Liver (tissue), 9 donors: ENCODE results near the gene MTRR. TPM values are rescaled to one million over a fixed set of nuclear protein-coding genes. Genes with fewer than 3 reads are reported as not detected.

Source experiments
- DNase-seq: peaks from one replicate; pipeline ENCODE4 v3.0.0-alpha.2; 2017; ENCODE audit warnings: low spot score
- H3K27ac ChIP-seq, 2 donors: one replicate each; pipeline ENCODE4 v1.7.0; 2013; ENCODE audit warnings: inconsistent platforms in 2 of 2, low read length in 2 of 2, control low read depth in 1 of 2, low read depth in 1 of 2, mild to moderate bottlenecking in 1 of 2
- H3K27me3 ChIP-seq, 4 donors: one replicate each; pipeline versions ENCODE4 v1.6.1 to v1.7.0; 2013; ENCODE audit warnings: low read length in 3 of 4, inconsistent platforms in 1 of 4, mild to moderate bottlenecking in 1 of 4, moderate library complexity in 1 of 4; ENCODE audit not compliant: control insufficient read depth in 4 of 4, insufficient read depth in 4 of 4
- H3K36me3 ChIP-seq, 4 donors: one replicate each; pipeline versions ENCODE4 v1.6.1 to v1.7.0; 2013; ENCODE audit warnings: low read length in 3 of 4, mild to moderate bottlenecking in 3 of 4, low read depth in 1 of 4, moderate library complexity in 1 of 4; ENCODE audit not compliant: control insufficient read depth in 4 of 4, insufficient read depth in 3 of 4
- H3K4me1 ChIP-seq, 4 donors: one replicate each; pipeline versions ENCODE4 v1.6.1 to v1.7.0; 2013; ENCODE audit warnings: low read length in 3 of 4, mild to moderate bottlenecking in 3 of 4, moderate library complexity in 1 of 4; ENCODE audit not compliant: control insufficient read depth in 4 of 4, insufficient read depth in 4 of 4
- H3K4me3 ChIP-seq, 3 donors: one replicate each; pipeline versions ENCODE4 v1.6.1 to v1.7.0; 2013; ENCODE audit warnings: low read length in 3 of 3, control low read depth in 1 of 3, low read depth in 1 of 3, mild to moderate bottlenecking in 1 of 3
- H3K9ac ChIP-seq, 2 donors: one replicate each; pipeline ENCODE4 v1.7.0; 2013; ENCODE audit warnings: low read length in 2 of 2, mild to moderate bottlenecking in 2 of 2, moderate library complexity in 2 of 2, control low read depth in 1 of 2, low read depth in 1 of 2
- H3K9me3 ChIP-seq, 4 donors: one replicate each; pipeline versions ENCODE4 v1.6.1 to v1.7.0; 2013; ENCODE audit warnings: low read length in 3 of 4; ENCODE audit not compliant: control insufficient read depth in 4 of 4
- FOXA1 ChIP-seq: IDR thresholded peaks from 2 replicates; pipeline ENCODE4 v1.6.1; 2016; ENCODE audit warnings: antibody characterized with exemption
- GABPA ChIP-seq, 2 donors: IDR thresholded peaks in 1 of 2; conservative IDR thresholded peaks in 1 of 2; 2 replicates each; pipeline ENCODE4 v1.6.1; 2016; ENCODE audit warnings: antibody characterized with exemption in 2 of 2, mild to moderate bottlenecking in 1 of 2, moderate library complexity in 1 of 2
- HNF4A ChIP-seq, 2 donors: conservative IDR thresholded peaks; 2 replicates each; pipeline ENCODE4 v1.6.1; 2016; ENCODE audit warnings: antibody characterized with exemption in 2 of 2, mild to moderate bottlenecking in 2 of 2
- HNF4G ChIP-seq: IDR thresholded peaks from 2 replicates; pipeline ENCODE4 v1.6.1; 2016; ENCODE audit warnings: antibody characterized with exemption
- JUND ChIP-seq, 2 donors: IDR thresholded peaks; 2 replicates each; pipeline ENCODE4 v1.6.1; 2016; ENCODE audit warnings: antibody characterized with exemption in 2 of 2
- NR2F2 ChIP-seq: IDR thresholded peaks from 2 replicates; pipeline ENCODE4 v1.6.1; 2016; ENCODE audit warnings: antibody characterized with exemption
- RAD21 ChIP-seq, 2 donors: IDR thresholded peaks; 2 replicates each; pipeline ENCODE4 v1.6.1; 2016; ENCODE audit warnings: antibody characterized with exemption in 2 of 2, mild to moderate bottlenecking in 2 of 2
- REST ChIP-seq: IDR thresholded peaks from 2 replicates; pipeline ENCODE4 v1.6.1; 2016; ENCODE audit warnings: antibody characterized with exemption, mild to moderate bottlenecking
- RXRA ChIP-seq, 2 donors: IDR thresholded peaks; 2 replicates each; pipeline ENCODE4 v1.6.1; 2017 to 2018; ENCODE audit warnings: antibody characterized with exemption in 2 of 2, mild to moderate bottlenecking in 1 of 2
- SP1 ChIP-seq: IDR thresholded peaks from 2 replicates; pipeline ENCODE4 v1.6.1; 2018; ENCODE audit warnings: antibody characterized with exemption, mild to moderate bottlenecking
- TAF1 ChIP-seq: conservative IDR thresholded peaks from 2 replicates; pipeline ENCODE4 v1.6.1; 2016; ENCODE audit warnings: antibody characterized with exemption, mild to moderate bottlenecking
- YY1 ChIP-seq: IDR thresholded peaks from 2 replicates; pipeline ENCODE4 v1.6.1; 2016; ENCODE audit warnings: antibody characterized with exemption, mild to moderate bottlenecking
- ZBTB33 ChIP-seq: IDR thresholded peaks from 2 replicates; pipeline ENCODE4 v1.6.1; 2016; ENCODE audit warnings: antibody characterized with exemption
- WGBS: extraction: QIAGEN DNeasy Blood & Tissue Kit; methylation state at CpG from one replicate; pipeline ENCODE4 v1.1.7; 2013; 5-methylcytosine and 5-hydroxymethylcytosine counted together
- polyA plus RNA-seq, 2 donors: library from polyadenylated mRNA; stranded (reverse) in 1 of 2; unstranded in 1 of 2; fragments of 200-250 nt in 1 of 2; fragments of >200 nt in 1 of 2; fragmentation: Nextera tagmentation in 1 of 2; extraction: Ambion mirVana in 1 of 2; gene quantifications; one replicate each; pipeline versions ENCODE4 v1.2.1 to v1.2.3, GENCODE V29; 2013 to 2015
- total RNA-seq, 2 donors: library from RNA; depleted of rRNA; stranded (reverse); fragments of >200 nt; gene quantifications; one replicate each; pipeline ENCODE4 v1.2.3, GENCODE V29; 2014
- TF ChIP-seq, protein P1 (sequence below): IDR thresholded peaks from 2 replicates; pipeline ENCODE4 v1.6.1; 2016; ENCODE audit warnings: antibody characterized with exemption
- TF ChIP-seq, protein P2 (sequence below): IDR thresholded peaks from 2 replicates; pipeline ENCODE4 v1.6.1; 2016; ENCODE audit warnings: antibody characterized with exemption
- TF ChIP-seq, protein P3 (sequence below): fragments of 150-350 bp; IDR thresholded peaks from 2 replicates; pipeline ENCODE4 v1.5.1; 2017; ENCODE audit warnings: improper control_type of control experiment, low read depth, low read length; ENCODE audit not compliant: missing input control
- donor health status: healthy.
- donor health status: healthy.
- donor health status: healthy.
- donor health status: healthy.
- donor health status: healthy.

Gene MTRR
- total and polyA plus RNA-seq, 4 donors = 16.2 to 49.7 (median 18.0) TPM

DNA sequence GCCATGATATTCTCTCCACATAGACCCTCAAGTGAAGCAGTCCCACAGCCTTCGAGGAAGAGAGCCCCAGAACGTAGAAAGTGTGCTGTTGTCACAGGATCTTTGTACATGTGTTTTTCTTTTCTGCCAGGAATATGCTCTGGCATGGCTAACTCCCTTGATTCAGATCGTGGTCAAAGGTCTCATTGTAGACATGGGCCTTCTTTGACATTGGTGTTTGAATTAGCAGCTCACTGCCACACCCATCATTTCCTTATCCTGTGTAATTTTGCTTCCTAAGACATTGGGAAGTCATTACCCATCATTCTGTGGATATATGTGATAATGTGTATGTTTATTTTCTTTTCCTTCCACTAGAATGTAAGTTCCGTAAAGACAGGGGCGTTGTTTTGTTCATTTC is 25.5 kb downstream of the MTRR start:
- Histone ChIP-seq H3K27me3 (no peaks in the 10 kb centered on the region), H3K9ac (no peak overlapping the region), H3K4me1 (no peaks in the 10 kb centered on the region), H3K27ac (no peak overlapping the region), H3K36me3 (peaks cover 9 to 87% (median 67%) of the 10 kb centered on the region in 4 donors), H3K4me3 (no peak overlapping the region), H3K9me3 (no peaks in the 10 kb centered on the region)
- no peak for TF ChIP-seq RAD21 (IDR thresholded peaks at IDR 0.05)
- TF ChIP-seq JUND (IDR thresholded peaks at IDR 0.05) = no peak
- TF ChIP-seq, protein P1, sequence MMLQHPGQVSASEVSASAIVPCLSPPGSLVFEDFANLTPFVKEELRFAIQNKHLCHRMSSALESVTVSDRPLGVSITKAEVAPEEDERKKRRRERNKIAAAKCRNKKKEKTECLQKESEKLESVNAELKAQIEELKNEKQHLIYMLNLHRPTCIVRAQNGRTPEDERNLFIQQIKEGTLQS = no peak
- TF ChIP-seq HNF4A (conservative IDR thresholded peaks at IDR 0.05) = no peak
- TF ChIP-seq ZBTB33 = no peak
- no peak for TF ChIP-seq REST
- no peak for TF ChIP-seq RXRA (IDR thresholded peaks at IDR 0.05)
- TF ChIP-seq NR2F2 = no peak
- no peak for TF ChIP-seq YY1
- TF ChIP-seq, protein P2, sequence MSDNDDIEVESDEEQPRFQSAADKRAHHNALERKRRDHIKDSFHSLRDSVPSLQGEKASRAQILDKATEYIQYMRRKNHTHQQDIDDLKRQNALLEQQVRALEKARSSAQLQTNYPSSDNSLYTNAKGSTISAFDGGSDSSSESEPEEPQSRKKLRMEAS = no peak
- WGBS = 72% methylated on average over 5 of the region's 5 CpGs
- DNase-seq = no peak

GRCh38 chr5:7894860-7895259 is 25.9 kb downstream of the MTRR start:
- H3K27me3 ChIP-seq = no peaks in the 10 kb centered on the region
- H3K9me3 ChIP-seq = no peaks in the 10 kb centered on the region
- TF ChIP-seq, protein P1 = no peak
- TF ChIP-seq HNF4G = no peak
- no peak for TF ChIP-seq SP1
- TF ChIP-seq HNF4A (conservative IDR thresholded peaks at IDR 0.05) = no peak
- no peak for TF ChIP-seq NR2F2
- no peak for TF ChIP-seq TAF1
- TF ChIP-seq RXRA (IDR thresholded peaks at IDR 0.05) = no peak
- TF ChIP-seq REST = no peak
- TF ChIP-seq, protein P2 = no peak
- TF ChIP-seq RAD21 (IDR thresholded peaks at IDR 0.05) = no peak
- no peak for TF ChIP-seq GABPA (IDR thresholded peaks at IDR 0.05 in 1 of 2, conservative IDR thresholded peaks at IDR 0.05 in 1 of 2)
- no peak for TF ChIP-seq JUND (IDR thresholded peaks at IDR 0.05)
- TF ChIP-seq YY1 = no peak
- TF ChIP-seq, protein P3, sequence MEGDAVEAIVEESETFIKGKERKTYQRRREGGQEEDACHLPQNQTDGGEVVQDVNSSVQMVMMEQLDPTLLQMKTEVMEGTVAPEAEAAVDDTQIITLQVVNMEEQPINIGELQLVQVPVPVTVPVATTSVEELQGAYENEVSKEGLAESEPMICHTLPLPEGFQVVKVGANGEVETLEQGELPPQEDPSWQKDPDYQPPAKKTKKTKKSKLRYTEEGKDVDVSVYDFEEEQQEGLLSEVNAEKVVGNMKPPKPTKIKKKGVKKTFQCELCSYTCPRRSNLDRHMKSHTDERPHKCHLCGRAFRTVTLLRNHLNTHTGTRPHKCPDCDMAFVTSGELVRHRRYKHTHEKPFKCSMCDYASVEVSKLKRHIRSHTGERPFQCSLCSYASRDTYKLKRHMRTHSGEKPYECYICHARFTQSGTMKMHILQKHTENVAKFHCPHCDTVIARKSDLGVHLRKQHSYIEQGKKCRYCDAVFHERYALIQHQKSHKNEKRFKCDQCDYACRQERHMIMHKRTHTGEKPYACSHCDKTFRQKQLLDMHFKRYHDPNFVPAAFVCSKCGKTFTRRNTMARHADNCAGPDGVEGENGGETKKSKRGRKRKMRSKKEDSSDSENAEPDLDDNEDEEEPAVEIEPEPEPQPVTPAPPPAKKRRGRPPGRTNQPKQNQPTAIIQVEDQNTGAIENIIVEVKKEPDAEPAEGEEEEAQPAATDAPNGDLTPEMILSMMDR = no peak
- TF ChIP-seq ZBTB33 = no peak
- no peak for TF ChIP-seq FOXA1
- peaks cover 6 to 87% (median 68%) of the 10 kb centered on the region in 4 donors for H3K36me3 ChIP-seq
- no peak overlapping the region for H3K27ac ChIP-seq
- no peak overlapping the region for H3K4me3 ChIP-seq
- H3K4me1 ChIP-seq = no peaks in the 10 kb centered on the region
- no peak for DNase-seq
- H3K9ac ChIP-seq = no peak overlapping the region
- 86% methylated on average over 2 of the region's 2 CpGs for WGBS
